A549 (cell line): Measurements from ENCODE around the gene MAPK9.

Experiments
- CBX8 ChIP-seq: fragments of 200-600 bp; sonication (generic); IDR thresholded peaks from 2 replicates; pipeline ENCODE4 v1.6.1; 2016
- CEBPB ChIP-seq, 2 experiments: fragments of >200 bp in 1 of 2; sonication (Bioruptor Twin) in 1 of 2; formaldehyde crosslinking in 1 of 2; IDR thresholded peaks; 2 replicates each; pipeline ENCODE4 v1.6.1; 2012 to 2016
- GATA3 ChIP-seq: IDR thresholded peaks from 2 replicates; pipeline ENCODE4 v1.6.1; 2012; ENCODE audit warnings: borderline replicate concordance
- TF ChIP-seq, protein P1 (sequence below): fragments of >200 bp; sonication (Bioruptor Twin); formaldehyde crosslinking; IDR thresholded peaks from 3 replicates; pipeline ENCODE4 v1.5.1; 2016

DNA sequence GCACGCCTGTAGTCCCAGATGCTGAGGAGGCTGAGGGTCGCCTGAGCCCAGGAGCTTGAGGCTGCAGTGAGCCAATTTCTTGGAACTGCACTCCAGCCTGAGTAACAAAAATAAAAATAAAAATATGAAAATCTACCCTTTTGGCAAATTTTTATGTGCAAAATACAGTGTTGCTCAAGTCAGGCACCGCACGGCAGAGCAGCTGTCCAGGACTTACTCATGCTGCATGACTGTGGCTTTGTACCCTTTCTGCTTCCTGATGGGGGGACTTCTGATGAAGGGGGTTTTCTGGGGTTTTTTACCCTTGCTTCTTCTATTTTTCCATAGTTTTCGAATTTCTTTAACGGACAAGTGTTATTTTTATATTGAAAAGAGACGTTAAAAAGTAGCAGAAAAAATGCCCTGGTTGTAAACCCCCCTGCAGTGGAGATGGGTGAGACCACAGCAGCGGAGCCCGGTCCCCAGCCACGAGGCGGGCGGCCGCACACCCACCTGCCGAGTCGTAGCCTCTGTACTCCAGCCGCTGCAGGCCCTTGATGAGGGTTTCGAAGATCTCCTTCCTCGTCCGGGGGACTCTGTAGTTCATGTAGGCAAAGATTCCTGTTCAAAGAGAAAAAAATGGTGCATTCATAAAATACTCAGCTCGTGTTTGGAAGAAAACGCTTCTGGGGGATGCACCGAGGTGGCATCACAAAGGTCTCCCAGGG, 46.3 kb upstream of the MAPK9 start:
- TF ChIP-seq, protein P1, sequence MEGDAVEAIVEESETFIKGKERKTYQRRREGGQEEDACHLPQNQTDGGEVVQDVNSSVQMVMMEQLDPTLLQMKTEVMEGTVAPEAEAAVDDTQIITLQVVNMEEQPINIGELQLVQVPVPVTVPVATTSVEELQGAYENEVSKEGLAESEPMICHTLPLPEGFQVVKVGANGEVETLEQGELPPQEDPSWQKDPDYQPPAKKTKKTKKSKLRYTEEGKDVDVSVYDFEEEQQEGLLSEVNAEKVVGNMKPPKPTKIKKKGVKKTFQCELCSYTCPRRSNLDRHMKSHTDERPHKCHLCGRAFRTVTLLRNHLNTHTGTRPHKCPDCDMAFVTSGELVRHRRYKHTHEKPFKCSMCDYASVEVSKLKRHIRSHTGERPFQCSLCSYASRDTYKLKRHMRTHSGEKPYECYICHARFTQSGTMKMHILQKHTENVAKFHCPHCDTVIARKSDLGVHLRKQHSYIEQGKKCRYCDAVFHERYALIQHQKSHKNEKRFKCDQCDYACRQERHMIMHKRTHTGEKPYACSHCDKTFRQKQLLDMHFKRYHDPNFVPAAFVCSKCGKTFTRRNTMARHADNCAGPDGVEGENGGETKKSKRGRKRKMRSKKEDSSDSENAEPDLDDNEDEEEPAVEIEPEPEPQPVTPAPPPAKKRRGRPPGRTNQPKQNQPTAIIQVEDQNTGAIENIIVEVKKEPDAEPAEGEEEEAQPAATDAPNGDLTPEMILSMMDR: no peak
- no peak for TF ChIP-seq CBX8
- no peak for TF ChIP-seq CEBPB (IDR thresholded peaks at IDR 0.05)
- TF ChIP-seq GATA3: no peak
